Measurements from ENCODE around the gene GTF2H4. TPM values are rescaled to one million over a fixed set of nuclear protein-coding genes. Genes with fewer than 3 reads are reported as not detected.

GTF2H4 gene
- total RNA-seq, 1 donor from 2014 or later, result 29.8 TPM

GRCh38 chr6:30882204-30882758 is 25.7 kb upstream of the GTF2H4 start:
- intact Hi-C loops (cut with micrococcal nuclease), result no loop called here

GRCh38 chr6:30882759-30883684 is 25.0 kb upstream of the GTF2H4 start:
- intact Hi-C loops (cut with micrococcal nuclease), result no loop called here

DNA sequence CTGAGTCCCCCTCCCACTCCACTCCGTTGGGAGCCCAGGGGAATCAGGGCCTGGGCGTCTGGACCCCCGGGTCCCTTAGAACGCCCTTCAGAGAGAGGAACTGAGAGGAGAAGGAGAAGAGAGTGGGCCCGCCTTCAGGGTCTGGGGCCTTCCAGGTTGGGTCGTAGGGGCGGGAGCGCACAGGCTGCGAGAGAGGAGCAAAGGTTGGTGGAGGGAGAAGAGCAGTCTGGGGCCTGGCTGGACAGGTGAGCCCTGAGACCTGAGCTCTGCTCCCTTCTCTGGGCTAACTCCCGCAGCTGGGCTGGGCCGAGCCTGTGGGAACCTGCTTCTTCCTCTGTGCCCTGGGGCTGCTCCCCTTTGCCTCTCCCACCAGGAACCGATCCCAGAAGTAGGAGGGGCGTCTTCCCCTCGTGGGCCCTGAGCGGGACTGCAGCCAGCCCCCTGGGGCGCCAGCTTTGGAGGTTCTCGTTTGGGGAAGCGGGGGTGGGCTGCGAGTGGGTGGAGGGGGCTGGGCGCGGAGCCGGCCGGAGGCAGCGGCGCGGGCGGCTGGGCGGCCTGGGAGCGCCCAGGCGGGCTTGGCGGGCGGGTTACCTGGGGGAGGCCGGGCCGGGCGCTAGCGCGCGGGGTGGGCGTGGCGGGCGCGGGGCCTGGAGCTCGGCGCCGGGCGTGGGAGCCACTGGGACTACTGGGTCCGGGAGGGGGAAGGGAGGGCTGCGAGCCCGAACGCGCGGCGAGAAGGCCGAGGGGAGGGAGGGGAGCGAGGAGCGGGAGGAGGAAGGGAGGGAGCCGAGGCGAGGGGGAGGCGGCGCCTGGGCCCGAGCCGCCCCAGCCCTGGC is 24.1 kb upstream of the GTF2H4 start, which contains the start of gene DDR1:
TSS of gene DDR1 (plus strand) at position 835 of the 836 bp plus-strand sequence. CDS start 4,211 bp downstream, outside the sequence.
- intact Hi-C loops (cut with micrococcal nuclease), result no loop called here

GRCh38 chr6:30884521-30885480 is 23.2 kb upstream of the GTF2H4 start:
- intact Hi-C loops (cut with micrococcal nuclease), result no loop called here

GRCh38 chr6:30885481-30885998 is 22.5 kb upstream of the GTF2H4 start:
- intact Hi-C loops (cut with micrococcal nuclease), result no loop called here

DNA sequence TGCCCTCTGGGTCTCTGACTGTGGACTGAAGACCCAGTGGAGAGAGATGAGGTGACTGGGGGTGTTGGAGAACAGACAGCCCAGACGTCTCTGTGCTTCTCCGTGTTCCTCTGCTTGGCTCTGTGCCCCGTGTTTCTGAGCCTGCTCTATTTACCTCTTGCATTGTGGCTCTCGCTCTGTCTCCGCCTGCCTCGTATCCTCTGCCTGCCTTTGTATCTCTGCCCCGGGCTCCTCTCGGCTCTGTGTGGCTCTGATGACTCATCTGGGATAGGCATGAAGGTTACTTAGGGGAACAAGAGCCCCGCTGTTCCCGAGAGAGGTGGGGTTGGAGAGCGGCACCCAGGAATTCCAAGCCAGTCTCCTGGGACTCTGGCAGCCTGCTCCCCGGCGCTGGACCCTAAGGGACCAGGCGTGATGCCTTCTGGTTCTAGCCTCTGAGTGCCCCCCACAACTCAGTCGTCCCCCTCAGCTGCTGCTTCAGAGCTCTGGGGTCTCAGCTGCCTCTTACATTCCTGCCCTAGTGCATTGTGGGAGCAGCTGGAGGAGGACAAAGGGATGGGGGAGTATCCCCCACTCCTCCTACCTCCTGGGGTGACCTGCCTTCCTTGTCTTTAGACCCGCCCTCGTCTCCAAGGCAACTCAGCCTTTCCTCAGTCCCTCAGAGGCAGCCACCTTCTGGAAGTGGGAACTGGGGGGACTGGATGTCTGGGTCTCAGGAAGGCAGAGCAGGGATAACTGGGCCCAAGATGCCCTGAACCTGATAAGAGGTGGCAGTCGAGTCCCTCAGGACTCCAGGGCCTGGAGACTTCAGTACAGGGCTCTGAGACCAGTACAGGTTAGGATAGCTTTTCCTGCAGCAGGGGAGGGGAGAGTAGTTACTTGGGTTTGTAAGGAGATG is 21.8 kb upstream of the GTF2H4 start:
- intact Hi-C loops (cut with micrococcal nuclease), result no loop called here

- intact Hi-C loops (cut with micrococcal nuclease), result no loop called here
Observed at GRCh38 chr6:30886897-30887255, 21.1 kb upstream of the GTF2H4 start.

DNA sequence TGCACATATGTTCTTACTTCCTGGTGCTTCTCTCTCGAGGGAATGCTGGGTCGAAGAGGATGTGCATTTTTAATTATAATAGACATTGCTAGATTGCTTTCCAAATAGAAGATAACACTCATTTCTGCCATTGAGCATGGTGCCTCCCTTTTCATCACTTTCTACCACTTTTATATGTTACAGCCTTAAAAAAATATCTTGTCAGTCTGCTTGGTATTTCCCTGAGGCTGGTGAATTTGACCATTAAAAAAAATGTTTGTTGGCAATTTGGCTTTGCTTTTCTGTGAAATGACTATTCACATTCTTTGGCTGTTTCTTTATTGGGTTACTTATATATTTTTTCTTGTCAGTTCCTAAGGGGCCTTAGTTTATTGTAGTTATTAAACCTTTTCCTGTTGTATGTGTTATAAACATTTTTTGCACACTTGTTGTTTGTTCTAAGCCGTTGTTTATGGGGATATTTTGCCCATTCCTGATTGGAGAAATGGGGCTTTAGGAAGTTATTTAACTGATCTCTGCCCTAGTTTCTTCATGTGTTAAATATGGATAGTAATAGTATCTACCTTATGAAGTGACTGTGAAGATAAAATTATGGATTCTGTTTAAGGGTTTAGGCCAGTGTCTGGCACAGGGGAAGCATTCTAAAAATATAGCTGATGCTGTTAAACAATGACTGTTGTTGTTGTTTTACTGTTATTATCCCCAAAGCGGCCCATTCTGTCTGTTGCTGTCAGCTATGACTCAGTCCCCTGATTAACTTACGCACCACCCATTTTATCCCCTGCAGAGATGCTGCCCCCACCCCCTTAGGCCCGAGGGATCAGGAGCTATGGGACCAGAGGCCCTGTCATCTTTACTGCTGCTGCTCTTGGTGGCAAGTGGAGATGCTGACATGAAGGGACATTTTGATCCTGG is 19.8 kb upstream of the GTF2H4 start:
- intact Hi-C loops (cut with micrococcal nuclease), result no loop called here

GRCh38 chr6:30888816-30889495 is 19.1 kb upstream of the GTF2H4 start:
- intact Hi-C loops (cut with micrococcal nuclease), result no loop called here

- intact Hi-C loops (cut with micrococcal nuclease), result no loop called here
Observed at GRCh38 chr6:30889496-30889885, 18.5 kb upstream of the GTF2H4 start.

DNA sequence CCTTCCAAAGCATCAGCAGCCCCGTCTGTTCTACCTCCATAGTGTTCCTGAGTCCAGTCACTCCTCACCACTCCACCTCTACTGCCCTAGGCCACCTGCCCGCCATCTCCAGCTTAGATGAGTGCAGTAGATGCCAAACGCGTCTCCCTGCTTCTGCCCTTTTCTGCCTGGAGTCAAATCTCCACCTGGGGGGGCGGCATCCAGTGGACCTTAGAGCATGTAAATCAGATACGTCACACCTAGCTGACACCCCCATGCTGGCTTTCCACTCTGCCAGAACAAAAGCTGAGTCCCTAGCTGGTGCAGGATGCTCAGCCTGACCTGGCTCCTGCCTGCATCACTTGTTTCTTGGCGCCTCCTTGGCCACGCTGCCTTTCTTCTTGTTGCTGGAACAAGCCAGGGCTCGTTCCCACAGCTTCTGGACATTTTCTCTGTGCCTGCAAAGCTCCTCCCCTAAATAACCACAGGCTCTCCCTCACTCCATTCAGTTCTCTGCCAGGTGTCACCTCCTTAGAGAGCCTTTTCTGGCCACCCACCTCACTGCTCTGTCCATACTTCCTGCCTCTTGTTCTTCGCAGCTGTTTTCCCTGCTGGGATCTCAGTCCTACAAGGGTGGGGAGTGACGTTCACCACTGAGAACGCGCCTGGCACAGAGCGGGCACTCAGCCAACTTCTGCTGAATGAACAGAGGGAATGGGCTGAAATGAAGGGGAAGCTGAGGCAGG is 17.9 kb upstream of the GTF2H4 start:
- intact Hi-C loops (cut with micrococcal nuclease), result no loop called here

DNA sequence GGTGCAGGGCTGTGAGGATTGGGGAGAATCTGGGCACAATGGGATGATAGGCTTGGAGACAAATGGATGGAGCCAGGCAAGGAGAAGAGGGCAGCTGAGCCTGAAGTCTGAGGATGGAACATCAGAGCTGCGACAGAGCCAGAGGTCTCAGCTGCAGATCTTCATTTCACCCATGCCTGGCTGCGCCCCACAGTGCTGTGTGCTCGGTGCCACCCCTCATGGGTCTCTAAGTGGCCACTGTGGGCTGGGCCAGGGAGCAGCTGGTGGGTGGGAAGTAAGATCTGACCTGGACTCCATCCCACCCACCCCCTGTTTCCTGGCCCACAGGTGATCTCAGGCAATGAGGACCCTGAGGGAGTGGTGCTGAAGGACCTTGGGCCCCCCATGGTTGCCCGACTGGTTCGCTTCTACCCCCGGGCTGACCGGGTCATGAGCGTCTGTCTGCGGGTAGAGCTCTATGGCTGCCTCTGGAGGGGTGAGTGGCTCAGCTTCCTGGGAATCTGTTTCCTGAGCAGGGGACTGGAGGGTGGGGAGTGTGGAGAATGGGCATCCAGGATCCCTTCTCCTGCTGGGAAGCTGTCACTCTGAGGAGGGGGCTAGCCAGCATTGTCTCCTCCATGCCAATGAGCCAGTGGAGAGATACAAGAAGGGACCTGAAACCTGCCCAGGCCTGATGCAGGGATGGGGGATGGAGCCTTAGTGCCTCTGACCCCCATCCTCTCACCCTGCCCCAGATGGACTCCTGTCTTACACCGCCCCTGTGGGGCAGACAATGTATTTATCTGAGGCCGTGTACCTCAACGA is 17.2 kb upstream of the GTF2H4 start:
- intact Hi-C loops (cut with micrococcal nuclease), result no loop called here

- intact Hi-C loops (cut with micrococcal nuclease), result no loop called here
Observed at GRCh38 chr6:30891450-30891723, 16.6 kb upstream of the GTF2H4 start.

- intact Hi-C loops (cut with micrococcal nuclease), result no loop called here
Observed at GRCh38 chr6:30891816-30892538, 16.0 kb upstream of the GTF2H4 start.

- intact Hi-C loops (cut with micrococcal nuclease), result no loop called here
Observed at GRCh38 chr6:30893001-30893591, 14.9 kb upstream of the GTF2H4 start.

DNA sequence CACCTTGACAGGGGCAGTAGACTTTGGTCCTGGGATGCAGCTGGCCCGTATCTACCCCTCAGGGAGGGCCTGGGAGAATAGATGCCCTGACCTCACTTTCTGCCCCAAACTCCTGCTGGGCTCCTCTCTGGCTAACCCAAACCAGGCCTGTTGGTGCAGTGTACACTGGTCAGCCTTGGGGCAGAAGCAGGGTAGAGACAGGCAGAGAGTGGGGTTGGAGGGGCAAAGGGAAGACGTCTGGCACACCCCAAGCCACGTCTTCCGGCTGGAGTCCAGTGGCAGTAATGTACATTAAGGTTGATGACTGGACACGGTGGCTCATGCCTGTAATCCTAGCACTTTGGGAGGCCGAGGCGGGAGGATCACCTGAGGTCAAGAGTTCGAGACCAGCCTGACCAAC is 14.3 kb upstream of the GTF2H4 start:
- intact Hi-C loops (cut with micrococcal nuclease), result no loop called here
